Urinary bladder (tissue), 4 donors: ENCODE results near the gene MACF1. TPM values are rescaled to one million over a fixed set of nuclear protein-coding genes. Genes with fewer than 3 reads are reported as not detected.
"Not testable (repeated sequence)": the region's sequence is repeated elsewhere in the genome, so short reads cannot be mapped to it uniquely, and the experiment has no call there.

Experiments used
- DNase-seq: peaks from one replicate; pipeline ENCODE4 v3.0.0-alpha.2; 2015; ENCODE audit errors: extremely low spot score
- H3K27ac ChIP-seq: one replicate; pipeline ENCODE4 v1.5.1; 2013; ENCODE audit warnings: low read depth, mild to moderate bottlenecking, moderate library complexity
- H3K36me3 ChIP-seq: one replicate; pipeline ENCODE4 v1.6.1; 2013; ENCODE audit warnings: mild to moderate bottlenecking, moderate library complexity; ENCODE audit not compliant: insufficient read depth
- H3K4me1 ChIP-seq: one replicate; pipeline ENCODE4 v1.6.1; 2013; ENCODE audit warnings: mild to moderate bottlenecking, moderate library complexity; ENCODE audit not compliant: insufficient read depth
- H3K4me3 ChIP-seq: one replicate; pipeline ENCODE4 v1.5.1; 2013; ENCODE audit warnings: low read depth, low read length
- WGBS: extraction: QIAGEN DNeasy Blood & Tissue Kit; methylation state at CpG from one replicate; pipeline ENCODE4 v1.1.7; 2013; 5-methylcytosine and 5-hydroxymethylcytosine counted together
- polyA plus RNA-seq: library from polyadenylated mRNA; stranded (reverse); fragments of 200-250 nt; gene quantifications from one replicate; pipeline ENCODE4 v1.2.3, GENCODE V29; 2013
- total RNA-seq: library from RNA; depleted of rRNA; stranded (reverse); fragments of >200 nt; gene quantifications from one replicate; pipeline ENCODE4 v1.2.3, GENCODE V29; 2014
- donor health status: healthy with polysubstance abuse.
- donor health status: healthy.

MACF1 gene
- total and polyA plus RNA-seq, 2 donors, result 93.0 to 476 TPM

- not testable (repeated sequence) for H3K4me3 ChIP-seq, H3K36me3 ChIP-seq, H3K4me1 ChIP-seq, DNase-seq, H3K27ac ChIP-seq
- WGBS, result 53% methylated on average over 2 of the region's 5 CpGs
Observed at GRCh38 chr1:39519376-39519775, 314.9 kb downstream of the MACF1 start.

GRCh38 chr1:39522221-39522620 is 317.7 kb downstream of the MACF1 start:
- not testable (repeated sequence) for H3K4me1 ChIP-seq, DNase-seq, H3K36me3 ChIP-seq, H3K4me3 ChIP-seq, H3K27ac ChIP-seq
- WGBS, result 78% methylated on average over 10 of the region's 10 CpGs

- no peaks in the 10 kb centered on the region for H3K4me1 ChIP-seq
- H3K36me3 ChIP-seq, result no peaks in the 10 kb centered on the region
- no peak for DNase-seq
- 83% methylated on average over 29 of the region's 29 CpGs for WGBS
- no peak overlapping the region for H3K4me3 ChIP-seq
- H3K27ac ChIP-seq, result no peak overlapping the region
Observed at GRCh38 chr1:39522661-39523567, 318.4 kb downstream of the MACF1 start.

GRCh38 chr1:39524171-39524570 is 319.7 kb downstream of the MACF1 start:
- WGBS, result 55% methylated on average over 6 of the region's 6 CpGs
- DNase-seq, result no peak

GRCh38 chr1:39524591-39525365 is 320.3 kb downstream of the MACF1 start:
- 87% methylated on average over 15 of the region's 15 CpGs for WGBS
- no peaks in the 10 kb centered on the region for H3K36me3 ChIP-seq
- DNase-seq, result no peak
- H3K4me3 ChIP-seq, result no peak overlapping the region
- no peak overlapping the region for H3K27ac ChIP-seq
- no peaks in the 10 kb centered on the region for H3K4me1 ChIP-seq

More at GRCh38 chr1:39524171-39524570, 319.7 kb downstream of the MACF1 start:
- Histone ChIP-seq H3K27ac (no peak overlapping the region), H3K4me1 (no peaks in the 10 kb centered on the region), H3K4me3 (no peak overlapping the region), H3K36me3 (no peaks in the 10 kb centered on the region)

GRCh38 chr1:39525366-39526165 is 321.1 kb downstream of the MACF1 start:
- 86% methylated on average over 17 of the region's 17 CpGs for WGBS
- no peaks in the 10 kb centered on the region for H3K36me3 ChIP-seq

GRCh38 chr1:39526466-39527189 is 322.1 kb downstream of the MACF1 start:
- H3K36me3 ChIP-seq, result no peaks in the 10 kb centered on the region
- DNase-seq, result no peak
- H3K27ac ChIP-seq, result no peak overlapping the region
- no peaks in the 10 kb centered on the region for H3K4me1 ChIP-seq
- WGBS, result 94% methylated on average over 11 of the region's 11 CpGs
- no peak overlapping the region for H3K4me3 ChIP-seq

More at GRCh38 chr1:39525366-39526165, 321.1 kb downstream of the MACF1 start:
- Histone ChIP-seq H3K27ac (no peak overlapping the region), H3K4me1 (no peaks in the 10 kb centered on the region), H3K4me3 (no peak overlapping the region)
- no peak for DNase-seq

- H3K4me3 ChIP-seq, H3K27ac ChIP-seq, H3K4me1 ChIP-seq, H3K36me3 ChIP-seq, DNase-seq: not testable (repeated sequence)
- WGBS, result 70% methylated on average over 8 of the region's 8 CpGs
Observed at GRCh38 chr1:39527190-39527579, 322.7 kb downstream of the MACF1 start.

GRCh38 chr1:39528082-39528481 is 323.6 kb downstream of the MACF1 start:
- Histone ChIP-seq H3K36me3 (no peaks in the 10 kb centered on the region), H3K4me1 (no peaks in the 10 kb centered on the region), H3K4me3 (no peak overlapping the region), H3K27ac (no peak overlapping the region)
- no peak for DNase-seq
- WGBS, result 90% methylated on average over 4 of the region's 4 CpGs

- no peak overlapping the region for H3K4me3 ChIP-seq
- WGBS, result 89% methylated on average over 10 of the region's 10 CpGs
- no peaks in the 10 kb centered on the region for H3K4me1 ChIP-seq
- no peak for DNase-seq
- H3K36me3 ChIP-seq, result no peaks in the 10 kb centered on the region
- no peak overlapping the region for H3K27ac ChIP-seq
Observed at GRCh38 chr1:39529901-39530535, 325.5 kb downstream of the MACF1 start.

- Histone ChIP-seq H3K4me3 (no peak overlapping the region), H3K4me1 (no peaks in the 10 kb centered on the region), H3K27ac (no peak overlapping the region), H3K36me3 (peaks cover 2% of the 10 kb centered on the region)
- DNase-seq, result no peak
- 93% methylated on average over 4 of the region's 4 CpGs for WGBS
Observed at GRCh38 chr1:39531526-39531925, 327.0 kb downstream of the MACF1 start.

GRCh38 chr1:39533442-39533841 is 328.9 kb downstream of the MACF1 start:
- no peak for DNase-seq
- Histone ChIP-seq H3K27ac (no peak overlapping the region), H3K4me3 (no peak overlapping the region), H3K4me1 (no peaks in the 10 kb centered on the region), H3K36me3 (peaks cover 2% of the 10 kb centered on the region)
- 96% methylated on average over 1 of the region's 1 CpG for WGBS
